Thoracic aorta (tissue), 2 donors: ENCODE measurements around the gene NRCAM. TPM values are rescaled to one million over a fixed set of nuclear protein-coding genes. Genes with fewer than 3 reads are reported as not detected.

Experiments
- ATAC-seq: fragments of 150-250 bp; one replicate; pipeline ENCODE4 v1.8.0; 2017; ENCODE audit warnings: low read depth; ENCODE audit not compliant: insufficient number of reproducible peaks, low FRiP score
- DNase-seq: peaks from one replicate; pipeline ENCODE4 v3.0.0-alpha.2; 2020; ENCODE audit warnings: low spot score
- H3K27ac ChIP-seq, 2 donors: fragments of 200-600 bp; sonication (generic); 1 replicate in 1 of 2; 2 replicates in 1 of 2; pipeline ENCODE4 v1.5.1; 2016; ENCODE audit warnings: mild to moderate bottlenecking in 2 of 2, moderate library complexity in 2 of 2
- H3K27me3 ChIP-seq: fragments of 200-600 bp; sonication (generic); replicated peaks from 2 replicates; pipeline ENCODE4 v1.6.0; 2016; ENCODE audit warnings: mild to moderate bottlenecking; ENCODE audit not compliant: insufficient read depth
- H3K36me3 ChIP-seq: fragments of 200-600 bp; sonication (generic); one replicate; pipeline ENCODE4 v1.5.1; 2016
- H3K4me1 ChIP-seq, 2 donors: fragments of 200-600 bp; sonication (generic); 1 replicate in 1 of 2; 2 replicates in 1 of 2; pipeline versions ENCODE4 v1.5.1 to v1.6.0; 2016; ENCODE audit warnings: low read depth in 2 of 2, mild to moderate bottlenecking in 1 of 2; ENCODE audit not compliant: control insufficient read depth in 1 of 2
- H3K4me3 ChIP-seq: fragments of 200-600 bp; sonication (generic); 2 replicates; pipeline ENCODE4 v1.5.1; 2016; ENCODE audit warnings: mild to moderate bottlenecking
- H3K9me3 ChIP-seq: fragments of 200-600 bp; sonication (generic); 2 replicates; pipeline ENCODE4 v1.5.1; 2016
- CTCF ChIP-seq: fragments of 200-600 bp; sonication (generic); IDR thresholded peaks from one replicate; pipeline ENCODE4 v1.5.1; 2019; ENCODE audit warnings: antibody characterized with exemption
- total RNA-seq, 2 donors: library from RNA; depleted of rRNA; stranded (reverse); fragments of >200 nt; gene quantifications; one replicate each; pipeline versions ENCODE4 v1.1.0 to v1.2.3, GENCODE V29; 2016

The NRCAM gene
- total RNA-seq, 2 donors from 2014 or later: 2.4 to 3.3 TPM

- H3K36me3 ChIP-seq: no peaks in the 10 kb centered on the region
- no peak for ATAC-seq
These were observed 204.1 kb downstream of the NRCAM start for GRCh38 chr7:108252177-108252576.

GRCh38 chr7:108251700-108252099 is 204.5 kb downstream of the NRCAM start:
- no peak for TF ChIP-seq CTCF
- no peak for DNase-seq
- no peak for ATAC-seq
- H3K9me3 ChIP-seq: no peaks in the 10 kb centered on the region
- no peaks in the 10 kb centered on the region for H3K36me3 ChIP-seq
- H3K27ac ChIP-seq: no peak overlapping the region
- H3K4me1 ChIP-seq: no peaks in the 10 kb centered on the region
- no peaks in the 10 kb centered on the region for H3K27me3 ChIP-seq
- H3K4me3 ChIP-seq: no peak overlapping the region

More at GRCh38 chr7:108252177-108252576, 204.1 kb downstream of the NRCAM start:
- H3K27me3 ChIP-seq: no peaks in the 10 kb centered on the region
- no peak overlapping the region for H3K4me3 ChIP-seq
- H3K27ac ChIP-seq: no peak overlapping the region
- no peaks in the 10 kb centered on the region for H3K9me3 ChIP-seq
- no peak for DNase-seq
- TF ChIP-seq CTCF: no peak
- no peaks in the 10 kb centered on the region for H3K4me1 ChIP-seq

- Histone ChIP-seq H3K4me1 (no peaks in the 10 kb centered on the region), H3K4me3 (no peak overlapping the region), H3K36me3 (no peaks in the 10 kb centered on the region), H3K9me3 (no peaks in the 10 kb centered on the region), H3K27ac (no peak overlapping the region), H3K27me3 (no peaks in the 10 kb centered on the region)
- TF ChIP-seq CTCF: no peak
- DNase-seq (no peak), ATAC-seq (no peak)
These were observed 206.8 kb downstream of the NRCAM start for GRCh38 chr7:108249453-108249852.

GRCh38 chr7:108248821-108249220 is 207.4 kb downstream of the NRCAM start:
- Histone ChIP-seq H3K36me3 (no peaks in the 10 kb centered on the region), H3K27me3 (no peaks in the 10 kb centered on the region), H3K4me1 (no peaks in the 10 kb centered on the region), H3K27ac (no peak overlapping the region), H3K9me3 (no peaks in the 10 kb centered on the region), H3K4me3 (no peak overlapping the region)
- ATAC-seq (no peak), DNase-seq (no peak)
- TF ChIP-seq CTCF: no peak

- H3K27ac ChIP-seq: no peak overlapping the region
- no peak for DNase-seq
- H3K4me1 ChIP-seq: no peaks in the 10 kb centered on the region
- ATAC-seq: no peak
- TF ChIP-seq CTCF: no peak
- no peaks in the 10 kb centered on the region for H3K27me3 ChIP-seq
- H3K4me3 ChIP-seq: no peak overlapping the region
- no peaks in the 10 kb centered on the region for H3K9me3 ChIP-seq
- H3K36me3 ChIP-seq: no peaks in the 10 kb centered on the region
These were observed 207.8 kb downstream of the NRCAM start for GRCh38 chr7:108248418-108248817.
